Lower leg skin (tissue), 4 donors: ENCODE results near the gene ANGPT4. TPM values are rescaled to one million over a fixed set of nuclear protein-coding genes. Genes with fewer than 3 reads are reported as not detected.

ENCODE experiments used
- DNase-seq, 2 donors: peaks; one replicate each; pipeline ENCODE4 v3.0.0-alpha.2; 2019; ENCODE audit warnings: low spot score in 2 of 2
- H3K4me3 ChIP-seq: fragments of 200-600 bp; sonication (generic); 2 replicates; pipeline ENCODE4 v1.5.1; 2017; ENCODE audit warnings: mild to moderate bottlenecking, low read depth; ENCODE audit not compliant: poor library complexity, severe bottlenecking
- CTCF ChIP-seq, 3 donors: fragments of 450-650 bp; IDR thresholded peaks; one replicate each; pipeline ENCODE4 v1.5.1; 2016; ENCODE audit warnings: antibody characterized with exemption in 3 of 3, mild to moderate bottlenecking in 3 of 3, moderate library complexity in 2 of 3
- POLR2A ChIP-seq, 2 donors: fragments of 450-650 bp; IDR thresholded peaks; one replicate each; pipeline ENCODE4 v1.6.1; 2016 to 2017; ENCODE audit warnings: antibody characterized with exemption in 2 of 2, mild to moderate bottlenecking in 1 of 2, moderate library complexity in 1 of 2
- WGBS, 2 donors: methylation state at CpG; one replicate each; pipeline ENCODE4 v1.1.5; 2018; 5-methylcytosine and 5-hydroxymethylcytosine counted together
- intact Hi-C: fragments of 100-400 bp; cut with DNase I; formaldehyde crosslinking; loops from one replicate; pipeline ENCODE4 v1.15.0; 2023; ENCODE audit warnings: low total_unique reads
- total RNA-seq, 4 donors: library from RNA; depleted of rRNA; stranded (reverse); fragments of >200 nt; gene quantifications; one replicate each; pipeline ENCODE4 v1.1.0, GENCODE V29; 2016

ANGPT4 gene
- total RNA-seq, 4 donors from 2014 or later = 0.80 to 4.2 (median 1.7) TPM

GRCh38 chr20:955111-955510 is 39.0 kb upstream of the ANGPT4 start:
- TF ChIP-seq CTCF (IDR thresholded peaks at IDR 0.05) = no peak
- TF ChIP-seq POLR2A (IDR thresholded peaks at IDR 0.05) = no peak
- WGBS, 2 donors = 42 to 54% methylated on average over 3 of the region's 3 CpGs
- H3K4me3 ChIP-seq = no peak overlapping the region
- DNase-seq = no peak
- intact Hi-C loops = no loop called here

- intact Hi-C loops = no loop called here
- 15 to 32% methylated on average over 10 to 11 of the region's 11 CpGs for WGBS, 2 donors
- no peak for TF ChIP-seq POLR2A (IDR thresholded peaks at IDR 0.05)
- no peak for TF ChIP-seq CTCF (IDR thresholded peaks at IDR 0.05)
- no peak overlapping the region for H3K4me3 ChIP-seq
- no peak for DNase-seq
These were observed 37.6 kb upstream of the ANGPT4 start for GRCh38 chr20:953742-954141.

- WGBS, 2 donors = 74 to 75% methylated on average over 8 of the region's 8 CpGs
- intact Hi-C loops = no loop called here
- TF ChIP-seq POLR2A (IDR thresholded peaks at IDR 0.05) = no peak
- no peak for TF ChIP-seq CTCF (IDR thresholded peaks at IDR 0.05)
- peak in 1 of 2 donors; percentile 28 for DNase-seq
- no peak overlapping the region for H3K4me3 ChIP-seq
These were observed 36.2 kb upstream of the ANGPT4 start for GRCh38 chr20:952196-952795.

- H3K4me3 ChIP-seq = no peak overlapping the region
- no peak for DNase-seq
- intact Hi-C loops = no loop called here
- WGBS, 2 donors = 77 to 80% methylated on average over 21 of the region's 21 CpGs
- no peak for TF ChIP-seq CTCF (IDR thresholded peaks at IDR 0.05)
These were observed 35.4 kb upstream of the ANGPT4 start for GRCh38 chr20:951384-952169.

GRCh38 chr20:949717-950116 is 33.6 kb upstream of the ANGPT4 start:
- WGBS, 2 donors = 81 to 92% methylated on average over 7 of the region's 7 CpGs
- TF ChIP-seq CTCF (IDR thresholded peaks at IDR 0.05) (no peak), POLR2A (IDR thresholded peaks at IDR 0.05) (no peak)
- no peak overlapping the region for H3K4me3 ChIP-seq
- peak in 1 of 2 donors; percentile 68 for DNase-seq
- intact Hi-C loops = no loop called here
